ENCODE measurements around the gene ANKRD22.

The ANKRD22 gene

GRCh38 chr10:88781206-88781605 is 70.4 kb downstream of the ANKRD22 start:
- no peak for TF ChIP-seq CTCF (IDR thresholded peaks at IDR 0.05; ENCODE audit: control insufficient read depth, extremely low read depth, insufficient read depth)
- no peak for DNase-seq (ENCODE audit: low read depth)
- no peak overlapping the region for H3K4me3 ChIP-seq (ENCODE audit: low read depth, low read length)
